Right lobe of liver (tissue), 6 donors: ENCODE data around the gene VHLL. TPM values are rescaled to one million over a fixed set of nuclear protein-coding genes. Genes with fewer than 3 reads are reported as not detected.
"Not testable (repeated sequence)": the region's sequence is repeated elsewhere in the genome, so short reads cannot be mapped to it uniquely, and the experiment has no call there.

Source experiments
- ATAC-seq, 4 donors: fragments of 200-7000 bp; cut with Tn5 transposase; one replicate each; pipeline ENCODE4 v1.9.1; 2020; ENCODE audit warnings: mild to moderate bottlenecking in 4 of 4, moderate library complexity in 4 of 4
- DNase-seq, 3 donors: peaks; one replicate each; pipeline ENCODE4 v3.0.0-alpha.2; 2020
- H3K27ac ChIP-seq, 3 donors: fragments of 200-600 bp; one replicate each; pipeline ENCODE4 v1.8.0; 2022
- H3K27me3 ChIP-seq, 2 donors: fragments of 200-600 bp; one replicate each; pipeline ENCODE4 v1.8.0; 2022
- H3K36me3 ChIP-seq, 4 donors: fragments of 200-600 bp; sonication (generic) in 1 of 4; one replicate each; pipeline versions ENCODE4 v1.5.1 to v1.8.0; 2017 to 2022; ENCODE audit warnings: control low read depth in 1 of 4
- H3K4me1 ChIP-seq, 4 donors: fragments of 200-600 bp; sonication (generic) in 1 of 4; one replicate each; pipeline versions ENCODE4 v1.5.1 to v1.8.0; 2017 to 2022; ENCODE audit warnings: control low read depth in 1 of 4
- H3K4me3 ChIP-seq, 3 donors: fragments of 200-600 bp; one replicate each; pipeline ENCODE4 v1.8.0; 2022
- H3K9me3 ChIP-seq, 4 donors: fragments of 200-600 bp; sonication (generic) in 1 of 4; one replicate each; pipeline versions ENCODE4 v1.5.1 to v1.8.0; 2017 to 2022; ENCODE audit warnings: control low read depth in 1 of 4
- POLR2A ChIP-seq: fragments of 450-650 bp; IDR thresholded peaks from one replicate; pipeline ENCODE4 v1.6.1; 2017; ENCODE audit warnings: antibody characterized with exemption, mild to moderate bottlenecking
- WGBS: methylation state at CpG from one replicate; pipeline ENCODE4 v1.1.6; 2018; ENCODE audit warnings: low coverage, low lambda C conversion rate; ENCODE audit not compliant: insufficient coverage; ENCODE audit errors: missing lambda C conversion rate; 5-methylcytosine and 5-hydroxymethylcytosine counted together
- intact Hi-C, 2 donors: fragments of 100-400 bp; cut with DNase I; formaldehyde crosslinking; loops; one replicate each; pipeline versions ENCODE4 v1.11.2 to v1.14.1; 2022
- total RNA-seq, 6 experiments: library from RNA; depleted of rRNA in 2 of 6; stranded (reverse); fragments of >200 nt in 2 of 6; fragmentation: NEBNext Ultra II Directional in 3 of 6; extraction: Animal tissue kit (Norgen Biotek cat#: 25700) in 3 of 6; gene quantifications; one replicate each; pipeline versions ENCODE4 v1.1.0 to v1.2.4, GENCODE V29; 2016 to 2023
- TF ChIP-seq, protein P1 (sequence below), 4 donors: fragments of 200-600 bp in 3 of 4; fragments of 450-650 bp in 1 of 4; IDR thresholded peaks; one replicate each; pipeline versions ENCODE4 v1.5.1 to v1.8.0; 2016 to 2022; ENCODE audit warnings: antibody characterized with exemption in 4 of 4, mild to moderate bottlenecking in 2 of 4
- donor health status: DM: no; HTN: yes; CAD: no.
- donor health status: DM: no; HTN: no; CAD: no.
- donor health status: DM: no; HTN: no; CAD: no.
- donor health status: DM: no; HTN: yes; CAD: no.
- donor health status: DM: no; HTN: yes; CAD: no.

The VHLL gene
- total RNA-seq, 6 experiments from 2014 or later: not detected

DNA sequence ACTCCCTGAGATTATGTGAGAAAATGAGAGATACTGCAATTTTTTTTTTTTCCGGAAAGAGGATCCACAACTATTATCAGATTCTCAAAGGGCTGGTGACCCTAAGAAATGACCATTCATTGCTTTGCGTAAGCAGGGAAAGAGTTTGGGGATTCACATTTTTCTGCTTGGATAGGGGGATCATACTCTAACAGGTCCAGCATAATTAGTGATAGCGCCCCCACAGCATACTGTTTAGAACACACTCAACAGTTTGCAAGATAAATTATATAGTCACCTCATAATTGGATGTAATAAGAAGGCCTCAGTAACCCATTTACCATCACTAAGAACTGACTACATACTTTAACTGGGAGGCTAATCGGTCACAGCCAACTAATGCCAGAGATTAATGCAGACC lies 37.1 kb upstream of the VHLL start:
- DNase-seq (no peak), ATAC-seq (no peak)
- intact Hi-C loops: no loop called here
- no peak for TF ChIP-seq POLR2A
- TF ChIP-seq, protein P1, sequence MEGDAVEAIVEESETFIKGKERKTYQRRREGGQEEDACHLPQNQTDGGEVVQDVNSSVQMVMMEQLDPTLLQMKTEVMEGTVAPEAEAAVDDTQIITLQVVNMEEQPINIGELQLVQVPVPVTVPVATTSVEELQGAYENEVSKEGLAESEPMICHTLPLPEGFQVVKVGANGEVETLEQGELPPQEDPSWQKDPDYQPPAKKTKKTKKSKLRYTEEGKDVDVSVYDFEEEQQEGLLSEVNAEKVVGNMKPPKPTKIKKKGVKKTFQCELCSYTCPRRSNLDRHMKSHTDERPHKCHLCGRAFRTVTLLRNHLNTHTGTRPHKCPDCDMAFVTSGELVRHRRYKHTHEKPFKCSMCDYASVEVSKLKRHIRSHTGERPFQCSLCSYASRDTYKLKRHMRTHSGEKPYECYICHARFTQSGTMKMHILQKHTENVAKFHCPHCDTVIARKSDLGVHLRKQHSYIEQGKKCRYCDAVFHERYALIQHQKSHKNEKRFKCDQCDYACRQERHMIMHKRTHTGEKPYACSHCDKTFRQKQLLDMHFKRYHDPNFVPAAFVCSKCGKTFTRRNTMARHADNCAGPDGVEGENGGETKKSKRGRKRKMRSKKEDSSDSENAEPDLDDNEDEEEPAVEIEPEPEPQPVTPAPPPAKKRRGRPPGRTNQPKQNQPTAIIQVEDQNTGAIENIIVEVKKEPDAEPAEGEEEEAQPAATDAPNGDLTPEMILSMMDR (IDR thresholded peaks at IDR 0.05): peak in 1 of 4 donors; percentile 6
- Histone ChIP-seq H3K9me3 (no peaks in the 10 kb centered on the region), H3K36me3 (peaks cover 7 to 45% (median 22%) of the 10 kb centered on the region in 4 donors), H3K4me3 (peak overlapping the region in 2 of 3 donors; percentile 62 to 91), H3K27ac (no peak overlapping the region), H3K27me3 (no peaks in the 10 kb centered on the region), H3K4me1 (peaks cover 0 to 15% (median 3%) of the 10 kb centered on the region in 4 donors)
- 66% methylated on average over 4 of the region's 4 CpGs for WGBS

- H3K9me3 ChIP-seq, DNase-seq, H3K27me3 ChIP-seq, ATAC-seq, H3K27ac ChIP-seq, intact Hi-C loops, H3K4me1 ChIP-seq, H3K4me3 ChIP-seq: not testable (repeated sequence)
- WGBS: 93% methylated on average over 7 of the region's 9 CpGs
- H3K36me3 ChIP-seq: peaks cover 18 to 86% (median 41%) of the 10 kb centered on the region in 4 donors
Measured at GRCh38 chr1:156323179-156323578, 24.1 kb upstream of the VHLL start.

- TF ChIP-seq, protein P1 (IDR thresholded peaks at IDR 0.05): no peak
- no peak for TF ChIP-seq POLR2A
- intact Hi-C loops: no loop called here
- Histone ChIP-seq H3K9me3 (no peaks in the 10 kb centered on the region), H3K4me3 (no peak overlapping the region), H3K27ac (no peak overlapping the region), H3K4me1 (no peaks in the 10 kb centered on the region), H3K27me3 (no peaks in the 10 kb centered on the region), H3K36me3 (peaks cover 18 to 100% (median 63%) of the 10 kb centered on the region in 4 donors)
- 71% methylated on average over 3 of the region's 3 CpGs for WGBS
- no peak for ATAC-seq
- DNase-seq: no peak
Measured at GRCh38 chr1:156320560-156320959, 21.5 kb upstream of the VHLL start.

DNA sequence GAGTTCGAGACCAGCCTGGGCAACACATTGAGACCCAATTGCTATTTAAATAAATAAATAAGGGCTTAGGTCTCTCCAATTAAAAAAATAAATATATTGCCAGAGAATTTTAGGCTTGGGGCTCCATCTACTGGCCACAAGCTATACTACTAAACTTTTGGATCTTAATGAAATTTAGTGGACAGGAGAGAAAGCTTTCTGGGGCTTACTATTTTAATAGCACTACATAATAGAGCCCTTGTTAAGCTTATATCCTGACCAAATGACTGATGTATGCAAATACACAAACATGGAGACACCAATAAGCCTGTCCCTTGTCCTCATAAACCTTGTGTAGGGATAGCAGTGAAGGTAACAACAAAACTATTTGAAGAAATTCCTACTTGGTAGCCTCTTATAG lies 20.6 kb upstream of the VHLL start:
- DNase-seq: no peak
- no peaks in the 10 kb centered on the region for H3K27me3 ChIP-seq
- TF ChIP-seq, protein P1 (IDR thresholded peaks at IDR 0.05): peak; percentile 35 to 59 (median 54)
- no peak for TF ChIP-seq POLR2A
- intact Hi-C loops: no loop called here
- WGBS: no CpG with 5 or more reads among the region's 1 CpG
- H3K4me3 ChIP-seq: no peak overlapping the region
- H3K27ac ChIP-seq: no peak overlapping the region
- ATAC-seq: peak in 2 of 4 donors; percentile 36 to 40
- H3K36me3 ChIP-seq: peaks cover 18 to 100% (median 66%) of the 10 kb centered on the region in 4 donors
- no peaks in the 10 kb centered on the region for H3K4me1 ChIP-seq
- no peaks in the 10 kb centered on the region for H3K9me3 ChIP-seq

GRCh38 chr1:156316909-156317308 lies 17.8 kb upstream of the VHLL start:
- H3K4me1 ChIP-seq: no peaks in the 10 kb centered on the region
- ATAC-seq (no peak), DNase-seq (no peak)
- no peak overlapping the region for H3K27ac ChIP-seq
- H3K27me3 ChIP-seq: no peaks in the 10 kb centered on the region
- WGBS: 84% methylated on average over 7 of the region's 7 CpGs
- no peaks in the 10 kb centered on the region for H3K9me3 ChIP-seq
- intact Hi-C loops: no loop called here
- H3K36me3 ChIP-seq: peaks cover 10 to 100% (median 59%) of the 10 kb centered on the region in 4 donors
- no peak overlapping the region for H3K4me3 ChIP-seq
- TF ChIP-seq, protein P1 (IDR thresholded peaks at IDR 0.05): no peak
- no peak for TF ChIP-seq POLR2A
